GM21825 (cell line): ENCODE results near the gene PERM1.
"Not testable (repeated sequence)": the region's sequence is repeated elsewhere in the genome, so short reads cannot be mapped to it uniquely, and the experiment has no call there.

ENCODE experiments used
- ATAC-seq: cut with Tn5 transposase; IDR thresholded peaks from one replicate; pipeline ENCODE4 v1.9.1; 2021; ENCODE audit warnings: mild to moderate bottlenecking, moderate library complexity; ENCODE audit not compliant: unreplicated experiment

PERM1 gene

GRCh38 chr1:981955-982558, at the start of gene PERM1:
TSS of gene PERM1 (minus strand) at chr1:982093. CDS start at chr1:981029, 1,064 bp downstream.
- no peak for ATAC-seq

DNA sequence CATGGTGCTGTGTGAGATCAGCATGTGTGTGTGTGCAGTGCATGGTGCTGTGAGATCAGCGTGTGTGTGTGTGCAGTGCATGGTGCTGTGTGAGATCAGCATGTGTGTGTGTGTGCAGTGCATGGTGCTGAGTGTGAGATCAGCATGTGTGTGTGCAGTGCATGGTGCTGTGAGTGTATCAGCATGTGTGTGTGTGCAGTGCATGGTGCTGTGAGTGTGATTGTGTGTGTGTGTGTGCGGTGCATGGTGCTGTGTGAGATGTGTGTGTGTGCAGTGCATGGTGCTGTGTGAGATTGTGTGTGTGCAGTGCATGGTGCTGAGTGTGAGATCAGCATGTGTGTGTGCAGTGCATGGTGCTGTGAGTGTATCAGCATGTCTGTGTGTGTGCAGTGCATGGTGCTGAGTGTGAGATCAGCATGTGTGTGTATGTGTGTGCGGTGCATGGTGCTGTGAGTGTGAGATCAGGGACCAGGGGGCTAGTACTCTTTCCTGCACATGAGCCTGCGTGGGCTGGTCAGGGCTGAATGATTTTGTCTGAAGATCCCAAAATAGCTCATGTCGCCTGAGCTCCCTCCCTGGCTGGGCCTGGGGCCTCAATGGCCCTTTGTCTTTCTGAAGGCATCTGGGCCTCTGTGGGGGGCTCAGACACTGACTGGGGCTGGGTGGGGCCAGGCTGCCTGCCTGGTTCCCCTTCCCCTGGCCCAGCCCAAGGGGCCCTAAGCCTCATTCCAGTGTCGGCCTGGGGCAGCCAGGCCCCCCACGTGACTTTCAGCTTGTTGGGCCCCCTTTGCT, 49.2 kb upstream of the PERM1 start:
- not testable (repeated sequence) for ATAC-seq

DNA sequence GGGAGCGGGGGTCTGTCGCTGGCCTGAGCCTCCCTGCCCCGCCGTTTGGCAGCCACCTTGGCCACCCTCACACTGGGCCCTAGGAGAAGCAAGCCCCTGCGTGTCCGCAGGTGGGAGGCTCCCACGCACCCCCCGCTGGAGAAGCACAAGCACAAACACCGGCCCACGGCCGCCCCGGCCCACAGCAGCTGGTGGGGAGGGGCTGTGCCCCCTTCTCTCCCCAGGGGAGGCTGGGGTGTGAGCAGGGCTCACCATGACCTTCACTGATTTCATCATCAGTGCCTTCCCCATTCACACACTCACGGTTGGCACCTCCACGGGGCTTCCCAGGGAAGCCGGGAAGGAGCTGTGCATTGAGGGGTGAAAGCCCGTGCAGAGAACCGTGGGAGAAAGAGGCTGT, 45.9 kb upstream of the PERM1 start:
- no peak for ATAC-seq

DNA sequence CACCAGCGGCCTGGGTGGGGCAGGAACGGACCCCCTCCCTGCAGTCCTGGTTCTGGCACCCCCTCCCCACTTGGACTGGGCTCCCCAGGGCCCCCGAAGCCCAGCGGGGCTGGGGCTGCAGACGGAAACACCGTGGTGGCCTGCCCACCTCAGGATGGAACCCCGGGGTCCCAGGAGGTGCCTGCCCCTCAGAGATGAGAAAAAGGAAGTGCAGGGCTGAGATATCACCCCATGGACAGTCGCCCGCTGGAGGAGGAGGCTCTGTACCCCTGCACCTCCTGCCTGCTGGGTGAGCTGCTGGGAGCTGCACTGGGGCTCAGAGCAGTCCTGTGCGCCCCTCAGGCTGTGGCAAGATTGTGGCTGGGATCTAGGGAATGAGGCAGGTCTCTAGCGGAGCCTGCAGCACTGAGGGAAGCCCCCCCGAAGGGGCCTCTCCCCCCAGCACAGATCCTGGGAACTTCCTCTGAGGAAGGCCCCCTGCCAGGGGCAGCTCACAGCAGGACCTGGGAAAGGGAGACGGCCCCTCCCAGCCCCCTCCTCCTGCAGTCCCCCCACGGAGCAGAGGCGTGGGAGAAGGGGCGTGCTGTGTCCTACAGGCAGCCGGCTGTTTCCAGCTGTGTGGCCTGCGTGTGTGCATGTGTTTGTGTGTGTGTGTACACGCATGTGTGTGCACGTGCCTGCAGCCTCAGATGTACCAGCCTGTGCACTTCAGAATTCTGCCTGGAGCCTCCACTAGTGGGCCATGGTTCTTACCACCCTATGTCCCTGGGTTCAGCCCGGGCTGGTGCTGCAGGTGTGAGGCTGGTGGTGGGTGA, 44.9 kb upstream of the PERM1 start:
- no peak for ATAC-seq

DNA sequence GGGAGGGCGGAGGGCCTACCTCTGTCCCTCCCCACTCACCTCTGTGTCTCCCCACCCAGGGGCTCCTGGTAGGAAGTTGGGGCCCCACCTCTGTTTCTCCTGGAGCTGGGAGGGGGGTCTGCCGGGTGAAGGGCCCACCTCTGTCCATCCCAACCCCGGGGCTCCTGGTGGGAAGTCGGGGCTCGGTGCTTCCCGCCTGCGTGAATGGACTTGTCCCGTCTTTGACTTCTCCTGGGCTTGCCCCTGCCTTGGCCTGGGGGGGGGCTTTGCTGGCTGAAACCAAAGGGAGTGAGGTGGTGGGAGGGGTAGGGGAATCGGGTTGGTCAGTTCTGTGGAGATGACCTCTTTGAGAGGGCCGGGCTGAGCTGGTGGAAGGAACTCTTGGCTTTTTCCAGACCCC, 43.8 kb upstream of the PERM1 start:
- ATAC-seq, result no peak

- no peak for ATAC-seq
Observed at GRCh38 chr1:1024771-1025699, 43.1 kb upstream of the PERM1 start.

GRCh38 chr1:1024149-1024770, 42.4 kb upstream of the PERM1 start:
- no peak for ATAC-seq

DNA sequence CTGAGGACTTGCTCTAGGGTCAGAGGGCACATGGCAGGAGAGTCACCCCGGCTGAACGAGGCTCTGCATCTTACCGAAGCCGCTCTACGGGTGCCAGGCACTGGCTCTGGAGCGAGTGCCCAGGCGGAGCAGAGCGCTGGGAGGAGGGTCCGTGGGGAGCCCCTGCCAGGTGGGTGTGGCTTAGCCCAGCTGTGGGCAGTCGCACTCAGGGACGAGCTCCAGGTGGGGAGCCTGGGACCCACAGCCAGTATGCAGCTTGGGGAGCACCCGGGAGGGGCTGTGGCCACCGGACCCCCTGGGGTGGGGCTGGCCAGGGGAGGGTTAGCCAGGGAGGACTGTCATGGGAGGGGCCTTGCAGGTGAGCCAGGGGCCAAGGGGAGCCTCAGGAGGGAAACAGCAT, 41.8 kb upstream of the PERM1 start:
- ATAC-seq, result no peak

DNA sequence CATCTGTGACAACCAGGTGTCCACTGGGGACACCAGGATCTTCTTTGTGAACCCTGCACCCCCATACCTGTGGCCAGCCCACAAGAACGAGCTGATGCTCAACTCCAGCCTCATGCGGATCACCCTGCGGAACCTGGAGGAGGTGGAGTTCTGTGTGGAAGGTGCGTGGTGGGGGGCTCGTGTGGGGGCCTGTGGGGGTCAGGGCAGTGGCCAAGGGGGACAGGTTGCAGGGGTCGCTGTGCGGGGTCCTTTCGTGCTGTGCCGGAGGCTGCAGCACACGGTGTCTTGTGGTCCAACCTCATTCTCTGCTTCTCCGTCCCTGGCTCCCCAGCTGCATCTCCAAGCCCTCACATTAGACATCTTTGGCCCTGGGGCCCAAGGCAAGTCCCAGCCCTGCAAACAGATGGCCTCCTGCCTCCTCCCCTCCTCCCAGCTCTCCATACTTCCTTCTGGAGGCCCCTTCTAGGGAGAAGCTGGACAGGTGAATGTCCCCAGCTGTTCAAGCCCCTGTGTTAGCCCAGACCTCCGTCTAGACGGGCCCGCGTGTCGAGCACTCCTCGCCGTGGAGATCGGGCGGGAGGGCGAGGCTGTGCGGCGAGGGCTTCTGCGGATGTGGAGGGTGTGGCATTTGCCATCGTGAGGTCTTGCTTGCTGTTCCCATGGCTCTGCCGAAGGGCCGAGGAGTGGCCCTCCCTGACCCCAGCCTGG, 40.6 kb upstream of the PERM1 start:
- ATAC-seq, result no peak

DNA sequence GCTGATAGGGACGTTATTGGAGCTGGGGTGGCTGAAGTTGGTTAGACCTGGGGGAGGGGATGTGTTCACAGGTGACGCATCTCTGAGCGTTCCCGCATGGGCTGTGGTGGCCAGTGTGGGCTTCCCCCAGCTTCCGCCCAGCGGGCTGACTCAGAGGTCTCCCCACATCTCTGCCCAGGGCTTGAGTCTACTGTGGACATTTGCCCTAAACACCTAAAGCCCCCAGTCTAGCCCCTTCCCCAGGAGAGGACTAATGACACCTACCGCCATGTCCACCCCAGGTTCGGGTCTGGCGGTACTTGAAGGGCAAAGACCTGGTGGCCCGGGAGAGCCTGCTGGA, 40.0 kb upstream of the PERM1 start:
- ATAC-seq, result no peak

GRCh38 chr1:1021010-1021919, 39.4 kb upstream of the PERM1 start:
- ATAC-seq, result no peak

- no peak for ATAC-seq
Observed at GRCh38 chr1:1020415-1021009, 38.6 kb upstream of the PERM1 start.

GRCh38 chr1:1020000-1020404, 38.1 kb upstream of the PERM1 start, which contains the start of gene AGRN:
TSS of gene AGRN (plus strand) at chr1:1020120. CDS start at chr1:1020173, 53 bp downstream.
- peak; percentile 24 for ATAC-seq

GRCh38 chr1:1019122-1019999, 37.5 kb upstream of the PERM1 start:
- peak; percentile 54 for ATAC-seq

- ATAC-seq, result not testable (repeated sequence)
Observed at GRCh38 chr1:1018321-1018685, 36.4 kb upstream of the PERM1 start.

- ATAC-seq, result not testable (repeated sequence)
Observed at GRCh38 chr1:1017397-1018320, 35.8 kb upstream of the PERM1 start.
